Kidney epithelial cell (primary cell): ENCODE measurements around the gene VCPKMT. TPM values are rescaled to one million over a fixed set of nuclear protein-coding genes. Genes with fewer than 3 reads are reported as not detected.
A peak's percentile ranks its signal among the peaks of the same experiment; 100 is the strongest.

ENCODE experiments used
- DNase-seq: peaks from one replicate; pipeline ENCODE4 v3.0.0-alpha.2; 2010; ENCODE audit warnings: low read depth
- H3K27me3 ChIP-seq: 2 replicates; pipeline ENCODE4 v1.6.0; 2011; ENCODE audit warnings: low read length; ENCODE audit not compliant: control insufficient read depth, insufficient read depth
- H3K36me3 ChIP-seq: 2 replicates; pipeline ENCODE4 v1.5.1; 2011; ENCODE audit warnings: low read length; ENCODE audit not compliant: control insufficient read depth, insufficient read depth
- H3K4me3 ChIP-seq: 2 replicates; pipeline ENCODE4 v1.5.1; 2011; ENCODE audit warnings: low read depth, mild to moderate bottlenecking, control low read depth, low read length
- CTCF ChIP-seq: IDR thresholded peaks from 2 replicates; pipeline ENCODE4 v1.5.1; 2011; ENCODE audit warnings: mild to moderate bottlenecking, moderate library complexity, low read length, control low read depth, inconsistent platforms; ENCODE audit not compliant: insufficient read depth, poor library complexity, severe bottlenecking
- total RNA-seq: library from RNA; depleted of rRNA; stranded (reverse); fragments of >200 nt; gene quantifications from 2 replicates; pipeline ENCODE4 v1.2.3, GENCODE V29; 2015

Gene VCPKMT
- 6.3 and 6.6 TPM in 2 replicates for total RNA-seq

- Histone ChIP-seq H3K4me3 (peak within 1 kb of the TSS; percentile 64), H3K36me3 (peaks cover 1% of the 10 kb centered on the region), H3K27me3 (no peaks in the 10 kb centered on the region)
- peak; percentile 55 for DNase-seq
- no peak for TF ChIP-seq CTCF
Observed at GRCh38 chr14:50116181-50116956, at the start of gene VCPKMT. VCPKMT (minus strand) TSS chr14:50116572; CDS start chr14:50116552, 20 bp downstream.

- Histone ChIP-seq H3K27me3 (no peaks in the 10 kb centered on the region), H3K4me3 (no peak overlapping the region), H3K36me3 (no peaks in the 10 kb centered on the region)
- DNase-seq, result no peak
- no peak for TF ChIP-seq CTCF
Observed at GRCh38 chr14:50156111-50156510, 39.7 kb upstream of the VCPKMT start.

GRCh38 chr14:50148799-50149198 lies 32.4 kb upstream of the VCPKMT start:
- DNase-seq, result no peak
- no peaks in the 10 kb centered on the region for H3K36me3 ChIP-seq
- no peaks in the 10 kb centered on the region for H3K27me3 ChIP-seq
- no peak for TF ChIP-seq CTCF
- H3K4me3 ChIP-seq, result no peak overlapping the region

- Histone ChIP-seq H3K36me3 (no peaks in the 10 kb centered on the region), H3K4me3 (no peak overlapping the region), H3K27me3 (no peaks in the 10 kb centered on the region)
- TF ChIP-seq CTCF, result no peak
- no peak for DNase-seq
Observed at GRCh38 chr14:50139192-50139591, 22.8 kb upstream of the VCPKMT start.

- peaks cover 2% of the 10 kb centered on the region for H3K36me3 ChIP-seq
- no peaks in the 10 kb centered on the region for H3K27me3 ChIP-seq
- TF ChIP-seq CTCF, result no peak
- DNase-seq, result no peak
- no peak overlapping the region for H3K4me3 ChIP-seq
Observed at GRCh38 chr14:50127802-50128201, 11.4 kb upstream of the VCPKMT start.

- H3K27me3 ChIP-seq, result no peaks in the 10 kb centered on the region
- peaks cover 2% of the 10 kb centered on the region for H3K36me3 ChIP-seq
- no peak for DNase-seq
- H3K4me3 ChIP-seq, result no peak overlapping the region
- TF ChIP-seq CTCF, result no peak
Observed at GRCh38 chr14:50123062-50123461, 6.7 kb upstream of the VCPKMT start.
